HG03378 (cell line): Measurements from ENCODE around the gene JARID2.
A peak's percentile ranks its signal among the peaks of the same experiment; 100 is the strongest.
"Not testable (repeated sequence)": the region's sequence is repeated elsewhere in the genome, so short reads cannot be mapped to it uniquely, and the experiment has no call there.

Experiments used
- ATAC-seq: cut with Tn5 transposase; IDR thresholded peaks from one replicate; pipeline ENCODE4 v1.9.1; 2021; ENCODE audit warnings: mild to moderate bottlenecking, moderate library complexity; ENCODE audit not compliant: unreplicated experiment

JARID2 gene

DNA sequence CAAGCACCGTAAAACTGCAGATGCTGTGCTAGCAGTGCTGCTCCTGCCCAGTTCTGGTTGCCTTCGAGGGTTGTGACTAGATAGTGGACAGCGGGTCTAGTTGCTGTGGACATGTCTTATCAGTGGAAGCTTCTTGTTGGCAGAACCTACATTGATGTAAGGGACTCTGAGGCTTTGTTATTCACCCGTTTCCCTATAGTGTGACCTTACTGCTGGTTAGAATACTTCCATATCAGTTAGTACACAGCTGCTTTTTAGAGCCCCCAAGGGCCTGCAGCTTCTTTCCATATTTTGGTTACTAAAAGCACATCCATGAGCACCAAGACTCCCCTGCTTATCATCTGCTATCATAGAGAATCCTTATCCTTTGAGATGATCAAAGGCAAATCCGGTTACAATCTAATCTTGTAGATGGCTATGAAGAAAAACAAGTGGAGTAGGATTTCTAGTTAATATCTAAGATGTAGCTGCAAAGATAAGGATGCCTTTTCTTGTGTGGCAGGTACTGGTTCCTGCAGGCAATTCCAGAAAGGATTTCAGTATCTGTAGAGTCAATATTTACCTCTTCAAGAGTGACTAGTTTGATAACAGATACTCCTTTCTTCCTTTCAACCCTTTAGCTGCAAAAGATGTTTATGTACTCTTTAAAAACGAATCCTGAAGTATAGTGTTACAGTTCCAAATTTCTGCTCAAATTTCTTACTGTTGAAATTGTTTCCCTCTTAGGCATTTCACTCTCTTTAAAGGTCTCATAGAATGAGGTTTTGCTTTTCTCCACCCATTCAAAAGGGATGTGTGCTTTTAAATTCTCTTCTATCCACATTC lies 163.6 kb downstream of the JARID2 start:
- ATAC-seq, result no peak

DNA sequence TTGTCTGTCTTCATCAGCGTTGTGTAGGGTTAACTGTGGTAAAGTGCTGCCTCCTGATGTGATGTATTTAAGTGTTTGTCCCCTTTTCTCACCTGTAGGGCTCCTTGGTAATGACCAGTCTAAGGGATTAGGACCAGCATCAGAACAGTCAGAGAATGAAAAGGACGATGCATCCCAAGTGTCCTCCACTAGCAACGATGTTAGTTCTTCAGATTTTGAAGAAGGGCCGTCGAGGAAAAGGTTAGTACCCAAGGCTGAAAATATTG lies 164.2 kb downstream of the JARID2 start:
- no peak for ATAC-seq

DNA sequence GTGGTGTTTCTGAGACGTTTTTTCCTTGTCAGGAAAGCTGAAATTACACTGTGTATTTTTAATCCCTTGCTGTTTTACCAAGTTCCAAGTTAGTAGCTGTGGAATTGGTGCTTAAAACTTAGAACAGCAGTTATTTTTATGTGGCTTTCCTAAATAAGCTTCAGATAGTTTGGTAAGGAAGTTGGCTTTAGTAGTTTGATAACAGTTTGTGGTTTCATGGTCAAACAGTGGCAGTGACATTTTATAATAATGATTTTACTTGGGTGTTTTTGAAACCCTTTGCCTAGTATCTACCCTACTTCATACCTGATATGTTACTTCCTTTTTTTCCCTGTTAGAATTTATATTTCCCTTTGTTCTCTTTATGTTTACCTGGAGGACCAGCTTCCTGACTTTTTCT lies 164.9 kb downstream of the JARID2 start:
- no peak for ATAC-seq

DNA sequence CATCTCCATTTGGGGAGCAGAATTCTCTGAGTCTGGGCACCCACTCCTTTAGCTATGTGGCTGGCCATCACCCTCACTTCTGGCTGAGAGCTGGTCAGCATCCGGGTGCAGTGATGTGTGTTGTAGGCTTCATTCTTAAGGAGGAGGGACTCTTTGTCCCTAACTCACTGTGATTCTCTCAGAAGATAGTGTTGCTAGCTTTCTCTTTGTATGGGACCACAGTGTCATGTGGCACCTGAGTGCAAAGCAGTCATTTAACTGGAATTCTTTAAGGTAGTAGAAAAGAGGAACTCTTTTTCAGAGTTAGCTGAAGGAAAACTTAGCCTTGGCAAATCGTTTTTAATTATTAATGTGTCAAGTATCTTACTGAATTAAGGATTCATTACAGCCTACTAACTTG lies 165.9 kb downstream of the JARID2 start:
- ATAC-seq, result no peak

DNA sequence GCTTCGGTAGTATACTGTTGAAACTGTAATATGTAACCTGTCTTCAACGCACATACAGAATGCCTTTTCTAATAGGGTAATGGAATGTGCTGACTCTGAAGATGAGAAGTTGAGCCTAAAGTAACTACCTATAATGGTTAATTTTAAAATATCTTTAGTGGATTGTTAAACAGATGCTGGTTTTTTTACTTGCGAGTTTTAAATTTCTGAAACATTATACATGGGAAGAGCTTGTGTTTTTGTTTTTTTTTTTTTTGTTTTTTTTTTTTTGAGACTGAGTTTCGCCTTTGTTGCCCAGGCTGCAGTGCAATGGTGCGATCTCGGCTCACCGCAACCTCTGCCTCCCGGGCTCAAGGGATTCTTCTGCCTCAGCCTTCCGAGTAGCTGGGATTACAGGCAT lies 166.9 kb downstream of the JARID2 start:
- ATAC-seq, result no peak

DNA sequence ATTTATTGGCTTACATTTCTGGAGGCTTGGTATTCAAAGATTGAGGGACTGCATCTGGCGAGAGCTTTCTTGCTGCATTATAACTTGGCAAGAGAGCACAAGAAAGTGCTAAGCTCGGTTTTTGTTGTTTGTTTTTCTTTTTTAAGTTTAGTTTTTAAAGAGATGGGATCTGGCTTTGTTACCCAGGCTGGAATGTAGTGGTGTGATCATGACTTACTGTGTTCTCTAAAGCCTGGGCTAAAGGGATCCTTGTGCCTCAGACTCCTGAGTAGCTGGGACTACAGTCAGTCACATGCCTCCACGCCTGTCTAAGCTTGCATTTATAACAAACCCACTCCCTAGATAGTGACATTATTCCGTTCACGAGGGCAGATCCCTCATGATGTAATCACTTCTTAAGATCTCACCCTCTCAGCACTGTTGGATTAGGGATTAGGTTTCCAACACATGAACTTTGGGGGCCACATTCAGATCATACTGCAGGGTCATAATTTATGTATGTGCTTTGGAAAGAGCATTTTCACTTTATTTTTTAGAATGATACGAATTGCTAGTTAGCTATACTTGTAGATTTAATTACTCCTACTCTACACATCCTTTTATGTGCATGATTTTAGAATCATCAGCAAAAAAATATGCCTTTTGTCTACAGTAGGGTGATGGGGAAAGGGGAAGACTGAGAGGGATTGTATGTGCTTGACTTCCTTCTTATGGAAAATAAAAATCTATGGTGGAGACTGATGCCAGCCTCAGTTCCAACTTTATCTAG lies 167.8 kb downstream of the JARID2 start:
- no peak for ATAC-seq

DNA sequence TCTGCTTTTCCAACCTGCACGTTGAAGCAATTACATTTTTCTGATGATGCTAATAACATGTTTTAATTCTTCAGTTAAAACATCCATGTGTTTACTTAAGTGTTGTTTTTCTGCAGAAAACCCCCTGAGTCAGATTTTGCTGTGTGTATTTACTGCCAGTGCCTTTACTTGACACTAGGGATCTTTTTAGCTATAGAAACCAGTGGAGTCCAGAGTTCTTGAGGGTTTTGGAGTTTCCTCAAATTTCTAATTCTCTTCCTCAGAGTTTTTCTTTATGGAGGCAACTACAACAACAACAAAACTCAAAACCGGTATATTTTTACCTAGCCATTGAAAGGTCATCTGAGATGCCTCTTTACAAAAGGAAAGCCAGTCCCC lies 168.4 kb downstream of the JARID2 start:
- no peak for ATAC-seq

DNA sequence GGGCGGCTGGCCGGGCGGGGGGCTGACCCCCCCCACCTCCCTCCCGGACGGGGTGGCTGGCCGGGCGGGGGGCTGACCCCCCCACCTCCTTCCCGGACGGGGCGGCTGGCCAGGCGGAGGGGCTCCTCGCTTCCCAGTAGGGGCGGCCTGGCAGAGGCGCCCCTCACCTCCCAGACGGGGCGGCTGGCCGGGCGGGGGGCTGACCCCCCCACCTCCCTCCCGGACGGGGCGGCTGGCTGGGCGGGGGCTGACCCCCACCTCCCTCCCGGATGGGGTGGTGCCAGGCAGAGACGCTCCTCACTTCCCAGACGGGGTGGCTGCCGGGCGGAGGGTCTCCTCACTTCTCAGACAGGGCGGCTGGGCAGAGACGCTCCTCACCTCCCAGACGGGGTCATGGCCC lies 169.8 kb downstream of the JARID2 start:
- not testable (repeated sequence) for ATAC-seq

DNA sequence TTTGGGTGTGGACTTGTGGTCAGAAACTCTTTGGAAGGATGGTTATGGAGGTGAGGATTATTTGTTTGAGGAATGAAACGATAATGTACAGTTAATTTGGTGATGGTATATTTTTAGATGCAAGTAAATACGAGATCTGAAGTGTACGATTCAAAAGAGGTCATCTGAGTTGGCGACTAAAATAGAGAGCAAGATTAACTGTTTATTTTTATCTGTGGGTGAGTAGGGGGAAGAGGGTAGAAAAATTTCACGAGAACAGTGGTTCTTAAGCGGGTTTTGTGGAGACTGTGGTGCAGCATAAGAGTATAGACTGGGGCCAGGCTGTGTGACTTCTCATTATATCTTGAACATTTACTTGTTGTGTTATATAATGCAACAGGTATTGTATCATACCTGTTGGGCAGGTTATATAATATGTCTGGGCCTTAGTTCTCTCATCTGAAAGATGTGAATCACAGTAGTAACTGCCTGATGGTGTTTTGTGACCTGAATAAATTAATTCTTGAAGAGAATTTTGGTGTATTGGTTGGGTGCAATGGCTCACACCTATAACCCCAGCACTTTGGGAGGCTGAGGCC lies 171.2 kb downstream of the JARID2 start:
- no peak for ATAC-seq

DNA sequence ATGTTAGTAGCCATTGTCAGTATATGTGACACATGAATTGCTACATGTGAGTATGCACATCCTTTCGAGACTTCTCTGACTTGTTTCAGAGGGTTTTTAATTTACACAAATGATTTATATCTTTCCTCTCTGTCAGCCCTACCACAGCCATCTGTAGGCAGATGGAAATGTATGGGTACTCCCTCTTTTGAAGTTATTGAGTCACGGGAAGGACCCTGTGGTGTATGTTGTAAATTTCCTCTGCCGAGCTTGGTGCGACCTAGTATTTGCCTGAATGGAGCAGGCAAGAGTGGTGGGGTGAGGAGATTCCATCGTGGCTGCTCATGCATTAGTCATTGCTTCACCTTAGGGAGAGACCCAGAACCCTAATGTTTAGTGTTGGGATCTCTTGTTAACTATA lies 171.9 kb downstream of the JARID2 start:
- ATAC-seq, result no peak

DNA sequence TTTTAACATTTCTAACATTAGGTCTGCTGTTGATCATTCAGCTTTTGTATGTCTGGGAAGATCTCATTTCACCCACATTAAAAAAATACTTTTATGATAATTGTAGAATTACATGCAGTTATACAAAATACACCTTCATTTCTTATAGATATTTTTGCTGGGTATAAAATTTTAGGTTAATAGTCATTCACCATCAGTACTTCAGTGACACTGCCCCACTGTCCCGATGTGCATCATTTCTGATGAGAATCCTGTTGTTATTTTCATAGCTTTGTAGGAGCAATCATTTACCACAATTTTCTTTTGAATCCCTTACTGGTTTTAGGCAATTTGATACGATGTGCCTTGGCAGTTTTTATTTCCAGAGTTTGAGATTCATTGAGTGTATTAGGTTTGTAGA lies 173.6 kb downstream of the JARID2 start:
- no peak for ATAC-seq

DNA sequence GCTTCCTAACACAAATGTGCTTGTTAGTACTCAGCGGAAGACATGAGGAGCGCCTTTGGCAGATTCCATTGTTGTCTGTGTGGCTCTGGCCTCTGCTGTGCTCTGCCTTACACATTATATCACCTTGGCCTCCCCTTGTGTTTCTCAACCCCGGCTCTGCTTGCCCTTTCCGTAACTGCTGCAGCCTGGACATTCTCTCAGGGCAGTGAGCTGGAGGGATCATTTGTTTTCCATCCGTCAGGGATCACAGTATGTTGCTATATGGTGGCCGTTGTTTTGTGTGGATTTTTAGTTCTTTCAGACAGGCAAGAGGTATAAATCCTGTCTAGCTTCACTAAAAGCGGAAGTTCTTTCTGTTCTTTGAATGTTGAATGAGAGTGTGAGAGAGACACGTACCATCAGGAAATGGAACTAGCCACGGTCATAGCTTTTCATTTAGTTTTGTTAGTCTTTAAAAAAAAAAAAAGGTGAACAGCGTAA lies 175.1 kb downstream of the JARID2 start:
- ATAC-seq, result peak; percentile 77

DNA sequence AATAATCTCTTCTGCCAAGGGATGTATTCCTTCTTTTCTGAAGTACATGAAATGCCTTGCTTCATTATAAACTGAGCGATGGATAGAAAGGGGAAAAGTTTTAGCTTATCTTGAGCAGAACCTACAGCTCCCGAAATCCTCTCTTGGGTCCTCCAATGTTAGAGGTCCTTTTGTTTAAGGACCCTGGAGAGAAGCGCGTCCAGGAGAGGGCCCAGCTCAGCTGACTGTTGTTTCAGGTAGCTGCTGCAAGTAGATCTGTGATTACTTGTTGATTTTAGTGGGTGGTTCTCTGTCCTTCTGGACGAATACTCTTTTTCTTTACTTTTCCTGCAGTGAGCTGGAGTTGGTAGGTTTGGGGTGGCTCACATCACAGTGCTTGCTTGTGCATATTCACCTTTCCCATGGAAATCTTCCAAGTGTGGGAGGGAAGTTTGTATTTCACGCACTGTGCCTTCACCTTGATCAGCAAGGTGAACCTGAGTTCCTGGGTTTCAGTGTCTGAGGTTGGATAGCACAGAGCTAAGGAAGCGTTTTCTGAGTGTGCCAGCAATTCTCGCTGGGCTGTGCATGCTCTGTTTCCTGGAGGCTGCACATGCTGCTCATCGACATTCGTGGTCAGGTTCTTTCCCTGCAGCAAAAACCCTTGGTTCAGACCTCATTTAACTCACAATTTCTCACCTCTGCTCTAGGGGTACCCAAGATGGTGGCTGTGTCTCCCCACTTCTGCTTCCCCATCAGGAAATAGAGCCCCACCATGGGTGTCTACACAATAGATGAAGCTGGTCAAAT lies 176.3 kb downstream of the JARID2 start:
- ATAC-seq, result no peak

DNA sequence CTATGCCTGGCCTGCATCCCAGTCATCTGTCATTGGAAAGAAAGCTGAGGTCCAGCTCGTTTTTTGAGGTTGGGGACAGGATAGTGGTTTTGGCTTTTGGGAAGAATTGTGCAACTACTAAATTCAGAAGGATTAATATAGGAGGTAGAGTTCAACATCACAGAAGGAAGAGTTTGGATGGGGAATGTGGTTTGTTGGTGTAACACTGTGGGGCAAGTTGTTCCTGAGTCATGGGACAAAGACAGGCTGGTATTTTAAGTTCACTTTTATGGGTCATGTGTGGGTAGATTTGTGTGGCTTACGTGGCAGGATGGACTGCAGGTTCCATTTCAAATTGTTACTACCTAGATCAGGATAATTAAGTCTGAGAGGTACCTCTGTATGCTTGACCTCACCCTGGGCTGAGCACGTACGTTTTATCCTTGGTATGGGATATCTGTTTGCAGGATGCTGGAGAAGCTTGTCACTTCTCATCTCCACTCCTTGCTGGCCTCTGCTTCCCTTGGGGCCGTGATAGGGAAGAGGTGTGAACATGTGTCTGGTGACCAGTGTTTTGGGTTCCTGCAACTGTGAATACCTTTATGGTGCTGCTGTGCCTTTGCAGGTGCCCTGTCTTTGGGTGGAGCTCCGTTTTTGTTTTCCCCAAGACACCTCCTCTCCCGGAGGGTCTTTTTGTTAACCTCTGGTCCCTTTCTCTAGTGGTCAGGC lies 177.6 kb downstream of the JARID2 start:
- no peak for ATAC-seq

DNA sequence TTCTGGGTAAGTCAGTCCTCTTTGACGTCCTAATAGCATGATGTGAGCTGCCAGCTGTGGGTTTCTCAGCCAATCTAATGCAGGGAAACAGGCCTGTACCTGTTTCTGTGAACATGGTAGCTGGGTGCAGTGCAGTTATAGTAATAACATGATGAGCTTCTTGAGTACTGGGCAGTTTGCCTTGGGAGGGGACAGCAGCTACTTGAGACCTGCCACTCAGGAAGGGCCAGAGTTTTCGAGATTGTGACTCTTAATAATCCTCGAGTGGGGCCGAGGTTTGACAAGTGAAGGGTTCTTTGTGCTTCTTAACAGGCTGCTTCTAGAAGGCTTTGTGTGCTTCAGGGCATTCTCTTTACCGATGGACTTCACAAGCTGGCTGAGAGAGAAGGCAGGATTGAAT lies 180.1 kb downstream of the JARID2 start:
- no peak for ATAC-seq

DNA sequence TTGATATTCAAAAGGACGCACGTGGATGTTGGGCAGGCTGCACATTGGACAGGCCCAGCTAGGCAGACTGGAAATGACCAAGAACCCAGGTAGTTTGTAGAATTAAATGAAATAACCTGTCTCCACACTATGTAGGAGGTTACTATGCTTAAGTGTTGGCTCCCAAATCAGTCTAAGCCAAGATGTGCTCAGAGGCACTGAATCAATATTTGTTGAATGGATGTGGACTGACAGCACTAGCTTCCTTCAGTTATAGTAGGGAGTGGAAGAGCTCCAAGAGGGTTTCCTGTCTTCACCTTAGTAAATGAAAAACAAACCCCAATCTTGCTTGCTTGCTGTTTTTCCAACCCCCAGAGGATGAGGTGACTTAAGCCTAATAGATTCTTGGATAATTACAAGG lies 180.5 kb downstream of the JARID2 start:
- ATAC-seq, result no peak

DNA sequence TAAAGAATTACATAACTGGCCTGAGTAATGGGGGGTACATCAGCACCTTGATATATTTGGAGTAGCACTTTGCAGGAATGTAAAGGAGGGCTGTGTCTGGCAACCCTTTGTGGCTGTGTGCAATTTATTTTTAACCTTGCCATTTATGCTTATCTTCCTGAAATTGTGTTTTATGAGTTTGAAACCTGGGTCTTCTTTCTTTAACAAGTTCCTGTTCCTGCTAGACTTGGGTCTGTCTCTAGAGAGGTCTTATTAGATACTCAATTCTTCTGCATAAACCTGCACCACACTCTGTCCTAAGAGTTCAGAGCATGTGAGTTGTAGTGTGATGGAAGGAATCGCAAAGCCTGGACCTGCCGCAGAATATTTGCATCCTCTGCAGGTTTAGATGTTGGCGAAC lies 181.0 kb downstream of the JARID2 start:
- no peak for ATAC-seq

DNA sequence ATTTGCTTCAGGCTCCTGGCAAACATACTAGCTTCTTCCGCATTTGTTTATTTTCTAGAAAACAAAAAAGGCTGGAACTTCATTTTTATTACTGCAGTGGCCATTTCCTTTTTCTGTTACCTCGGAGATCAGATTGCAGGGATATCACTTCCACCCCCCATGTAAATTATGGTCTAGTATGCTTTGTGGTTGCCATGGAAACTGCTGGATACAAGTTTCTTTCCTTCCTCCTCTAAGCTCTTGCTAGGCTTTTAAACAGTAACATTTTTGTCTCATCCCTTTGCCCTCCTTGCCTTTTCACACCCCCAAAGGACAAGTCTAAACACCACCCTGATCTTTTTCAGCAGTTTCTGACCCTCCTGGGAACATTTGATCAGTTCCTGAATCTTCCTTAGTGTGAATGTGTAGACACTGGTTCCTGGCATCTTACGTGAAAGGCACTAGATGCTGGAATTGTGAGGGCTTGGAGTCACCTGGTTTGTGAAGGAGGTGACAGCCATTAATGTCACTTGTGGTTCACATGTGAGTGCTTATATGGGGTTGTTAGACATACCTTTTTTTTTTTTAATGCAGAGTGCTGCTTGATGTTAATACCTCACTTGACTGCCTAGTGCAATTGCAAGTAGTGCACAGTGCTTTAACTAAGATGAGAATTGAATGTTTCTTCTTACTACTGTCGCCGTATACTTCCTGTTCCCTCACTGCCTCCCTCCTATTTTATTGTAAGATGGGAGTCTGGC lies 181.6 kb downstream of the JARID2 start:
- ATAC-seq, result no peak

DNA sequence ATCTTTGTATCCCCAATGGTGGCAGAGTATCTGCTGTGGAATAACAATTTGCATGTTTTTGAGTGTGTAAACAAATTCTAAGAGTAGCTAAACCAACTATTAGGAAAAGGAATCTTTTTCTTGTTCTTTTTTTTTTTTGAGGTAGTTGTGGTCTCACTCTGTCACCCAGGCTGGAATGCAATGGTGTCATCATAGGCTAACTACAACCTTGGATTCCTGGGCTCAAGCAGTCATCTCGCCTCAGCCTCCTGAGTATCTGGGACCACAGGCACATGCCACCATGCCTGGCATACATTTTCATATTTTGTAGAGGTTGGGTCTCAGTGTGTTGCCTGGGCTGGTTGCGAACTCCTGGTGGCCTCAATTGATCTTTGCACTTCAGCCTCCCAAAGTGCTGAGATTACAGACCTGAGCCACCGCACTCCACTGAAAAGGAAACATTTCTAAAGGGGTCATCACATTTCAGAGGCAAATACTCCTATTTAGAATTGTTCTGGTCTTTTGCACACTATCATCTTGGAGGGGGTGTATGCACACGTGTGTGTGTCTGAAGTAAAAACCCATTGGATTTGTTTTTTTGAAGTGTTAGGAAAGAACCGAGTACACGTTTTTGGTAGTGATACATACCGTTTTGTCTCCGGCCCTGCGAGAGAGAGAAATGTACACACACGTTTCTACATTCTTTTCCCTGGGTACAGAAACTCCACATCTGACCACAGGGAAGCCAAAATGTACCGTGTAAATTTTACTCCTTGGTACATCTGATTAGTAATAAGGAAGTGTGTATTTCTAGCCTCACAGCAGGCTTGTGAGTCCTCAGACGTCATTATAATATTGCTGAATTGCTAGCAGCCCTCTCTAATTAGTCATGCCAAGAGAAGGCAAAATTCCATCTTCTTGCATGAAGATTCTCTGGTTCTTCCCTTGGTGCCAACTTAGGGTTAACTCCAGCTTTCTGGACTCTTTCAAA lies 183.6 kb downstream of the JARID2 start:
- ATAC-seq, result no peak
